SK-N-SH treated with all-trans-retinoic acid at 6 μM for 48 hours (cell line): Measurements from ENCODE around the gene TRIM71.

Experiments used
- ARNTL ChIP-seq: fragments of 450-650 bp; formaldehyde crosslinking; IDR thresholded peaks from 2 replicates; pipeline ENCODE4 v1.5.0; 2020; ENCODE audit warnings: low read depth, mild to moderate bottlenecking, moderate library complexity, borderline replicate concordance
- BACH2 ChIP-seq: fragments of 250-450 bp; sonication (Bioruptor Pico); IDR thresholded peaks from 2 replicates; pipeline ENCODE4 v1.9.0; 2021; ENCODE audit warnings: mild to moderate bottlenecking, borderline replicate concordance
- CSDC2 ChIP-seq: fragments of 250-450 bp; sonication (Bioruptor Pico); IDR thresholded peaks from 2 replicates; pipeline ENCODE4 v1.5.0; 2020; ENCODE audit warnings: mild to moderate bottlenecking, moderate library complexity
- PATZ1 ChIP-seq: fragments of 250-450 bp; sonication (Bioruptor Pico); IDR thresholded peaks from 2 replicates; pipeline ENCODE4 v1.8.0; 2020; ENCODE audit warnings: mild to moderate bottlenecking, moderate library complexity, borderline replicate concordance
- POU6F1 ChIP-seq: fragments of 250-450 bp; sonication (Bioruptor Pico); IDR thresholded peaks from 2 replicates; pipeline ENCODE4 v1.8.0; 2021; ENCODE audit warnings: low read depth, mild to moderate bottlenecking, moderate library complexity, borderline replicate concordance
- ZFP3 ChIP-seq: fragments of 250-450 bp; sonication (Bioruptor Pico); IDR thresholded peaks from 2 replicates; pipeline ENCODE4 v1.5.0; 2020; ENCODE audit warnings: mild to moderate bottlenecking, moderate library complexity
- ZNF565 ChIP-seq: fragments of 450-650 bp; formaldehyde crosslinking; conservative IDR thresholded peaks from 2 replicates; pipeline ENCODE4 v1.5.0; 2020; ENCODE audit warnings: low read depth, mild to moderate bottlenecking, moderate library complexity
- TF ChIP-seq, protein P1 (sequence below): fragments of 250-450 bp; sonication (Bioruptor Pico); IDR thresholded peaks from 2 replicates; pipeline ENCODE4 v1.5.1; 2020; ENCODE audit warnings: low read depth, mild to moderate bottlenecking, moderate library complexity
- TF ChIP-seq, protein P2 (sequence below): fragments of 250-450 bp; sonication (Bioruptor Pico); IDR thresholded peaks from 2 replicates; pipeline ENCODE4 v1.5.0; 2020; ENCODE audit warnings: mild to moderate bottlenecking, moderate library complexity

DNA sequence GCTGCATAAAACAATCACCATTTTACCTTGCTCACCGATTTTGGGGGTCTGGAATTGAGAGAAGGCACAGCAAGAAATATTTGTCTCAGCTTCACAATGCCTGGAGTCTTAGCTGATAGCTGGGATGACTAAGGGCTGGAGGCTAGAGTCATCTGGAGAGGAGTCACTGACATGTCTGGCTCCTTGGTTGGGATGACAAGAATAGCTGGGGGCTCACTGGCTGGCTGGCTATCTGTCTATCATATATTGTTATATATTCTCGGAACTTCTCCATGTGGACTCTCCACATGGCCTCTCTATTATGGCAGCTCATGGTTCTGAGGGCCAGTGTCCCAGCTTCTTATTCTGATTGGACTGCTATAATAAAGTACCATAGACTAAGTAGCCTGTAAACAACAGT is 20.0 kb upstream of the TRIM71 start:
- TF ChIP-seq PATZ1 (CRISPR knock-in tag) (no peak), POU6F1 (CRISPR knock-in tag) (no peak), ZFP3 (no peak), ARNTL (no peak), CSDC2 (no peak), ZNF565 (CRISPR knock-in tag) (no peak), BACH2 (CRISPR knock-in tag) (no peak)
- TF ChIP-seq, protein P1, sequence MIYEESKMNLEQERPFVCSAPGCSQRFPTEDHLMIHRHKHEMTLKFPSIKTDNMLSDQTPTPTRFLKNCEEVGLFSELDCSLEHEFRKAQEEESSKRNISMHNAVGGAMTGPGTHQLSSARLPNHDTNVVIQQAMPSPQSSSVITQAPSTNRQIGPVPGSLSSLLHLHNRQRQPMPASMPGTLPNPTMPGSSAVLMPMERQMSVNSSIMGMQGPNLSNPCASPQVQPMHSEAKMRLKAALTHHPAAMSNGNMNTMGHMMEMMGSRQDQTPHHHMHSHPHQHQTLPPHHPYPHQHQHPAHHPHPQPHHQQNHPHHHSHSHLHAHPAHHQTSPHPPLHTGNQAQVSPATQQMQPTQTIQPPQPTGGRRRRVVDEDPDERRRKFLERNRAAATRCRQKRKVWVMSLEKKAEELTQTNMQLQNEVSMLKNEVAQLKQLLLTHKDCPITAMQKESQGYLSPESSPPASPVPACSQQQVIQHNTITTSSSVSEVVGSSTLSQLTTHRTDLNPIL (CRISPR knock-in tag), result no peak
- TF ChIP-seq, protein P2, sequence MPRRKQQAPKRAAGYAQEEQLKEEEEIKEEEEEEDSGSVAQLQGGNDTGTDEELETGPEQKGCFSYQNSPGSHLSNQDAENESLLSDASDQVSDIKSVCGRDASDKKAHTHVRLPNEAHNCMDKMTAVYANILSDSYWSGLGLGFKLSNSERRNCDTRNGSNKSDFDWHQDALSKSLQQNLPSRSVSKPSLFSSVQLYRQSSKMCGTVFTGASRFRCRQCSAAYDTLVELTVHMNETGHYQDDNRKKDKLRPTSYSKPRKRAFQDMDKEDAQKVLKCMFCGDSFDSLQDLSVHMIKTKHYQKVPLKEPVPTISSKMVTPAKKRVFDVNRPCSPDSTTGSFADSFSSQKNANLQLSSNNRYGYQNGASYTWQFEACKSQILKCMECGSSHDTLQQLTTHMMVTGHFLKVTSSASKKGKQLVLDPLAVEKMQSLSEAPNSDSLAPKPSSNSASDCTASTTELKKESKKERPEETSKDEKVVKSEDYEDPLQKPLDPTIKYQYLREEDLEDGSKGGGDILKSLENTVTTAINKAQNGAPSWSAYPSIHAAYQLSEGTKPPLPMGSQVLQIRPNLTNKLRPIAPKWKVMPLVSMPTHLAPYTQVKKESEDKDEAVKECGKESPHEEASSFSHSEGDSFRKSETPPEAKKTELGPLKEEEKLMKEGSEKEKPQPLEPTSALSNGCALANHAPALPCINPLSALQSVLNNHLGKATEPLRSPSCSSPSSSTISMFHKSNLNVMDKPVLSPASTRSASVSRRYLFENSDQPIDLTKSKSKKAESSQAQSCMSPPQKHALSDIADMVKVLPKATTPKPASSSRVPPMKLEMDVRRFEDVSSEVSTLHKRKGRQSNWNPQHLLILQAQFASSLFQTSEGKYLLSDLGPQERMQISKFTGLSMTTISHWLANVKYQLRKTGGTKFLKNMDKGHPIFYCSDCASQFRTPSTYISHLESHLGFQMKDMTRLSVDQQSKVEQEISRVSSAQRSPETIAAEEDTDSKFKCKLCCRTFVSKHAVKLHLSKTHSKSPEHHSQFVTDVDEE (CRISPR knock-in tag), result no peak
